SK-N-SH (cell line): ENCODE measurements around the gene TRIM23. TPM values are rescaled to one million over a fixed set of nuclear protein-coding genes. Genes with fewer than 3 reads are reported as not detected.

Source experiments
- ELF1 ChIP-seq: IDR thresholded peaks from 2 replicates; pipeline ENCODE4 v1.4.0; 2012
- GABPA ChIP-seq: IDR thresholded peaks from 2 replicates; pipeline ENCODE4 v1.4.0; 2012; ENCODE audit warnings: low read depth, mild to moderate bottlenecking
- SIN3A ChIP-seq: IDR thresholded peaks from 2 replicates; pipeline ENCODE4 v1.6.1; 2012; ENCODE audit warnings: low read depth, mild to moderate bottlenecking, low read length, moderate library complexity, borderline replicate concordance
- YY1 ChIP-seq: IDR thresholded peaks from 2 replicates; pipeline ENCODE4 v1.4.0; 2012; ENCODE audit warnings: low read depth, mild to moderate bottlenecking
- polyA plus RNA-seq, 3 experiments: library from polyadenylated mRNA; depleted of rRNA; stranded (reverse); fragments of >200 nt; gene quantifications; 2 replicates each; pipeline ENCODE4 v1.2.3, GENCODE V29; 2012
- small RNA-seq, 7 experiments: library from RNA; depleted of rRNA; stranded (forward); fragments of <200 nt; gene quantifications; one replicate each; pipeline ENCODE3, GENCODE V24; 2012
- TF ChIP-seq, protein P1 (sequence below): IDR thresholded peaks from 2 replicates; pipeline ENCODE4 v1.6.1; 2012; ENCODE audit warnings: mild to moderate bottlenecking, low read depth, low read length, moderate library complexity

TRIM23 gene
- polyA plus RNA-seq, 1 of the 3 experiments (the other 2 are of a cell fraction) = 5.6 TPM

DNA sequence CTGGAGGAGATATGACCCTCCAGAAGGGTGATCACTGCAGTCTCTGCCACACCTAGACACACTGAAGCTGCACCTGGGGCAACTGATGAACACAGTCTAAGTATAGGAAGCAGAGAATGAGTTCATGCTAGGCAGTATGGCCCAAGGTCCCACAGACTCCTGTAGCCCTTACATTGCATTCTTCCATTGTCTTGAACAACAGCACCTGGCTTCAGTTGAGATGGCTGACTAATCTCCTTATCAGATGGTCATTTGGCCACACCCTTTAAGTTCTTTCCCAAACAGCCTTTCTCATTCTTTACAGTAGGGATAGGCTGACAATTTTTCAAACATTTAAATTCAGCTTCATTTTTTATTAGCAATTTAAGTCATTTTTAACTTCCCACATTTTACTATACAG, 84.3 kb downstream of the TRIM23 start (continued):
- TF ChIP-seq, protein P1, sequence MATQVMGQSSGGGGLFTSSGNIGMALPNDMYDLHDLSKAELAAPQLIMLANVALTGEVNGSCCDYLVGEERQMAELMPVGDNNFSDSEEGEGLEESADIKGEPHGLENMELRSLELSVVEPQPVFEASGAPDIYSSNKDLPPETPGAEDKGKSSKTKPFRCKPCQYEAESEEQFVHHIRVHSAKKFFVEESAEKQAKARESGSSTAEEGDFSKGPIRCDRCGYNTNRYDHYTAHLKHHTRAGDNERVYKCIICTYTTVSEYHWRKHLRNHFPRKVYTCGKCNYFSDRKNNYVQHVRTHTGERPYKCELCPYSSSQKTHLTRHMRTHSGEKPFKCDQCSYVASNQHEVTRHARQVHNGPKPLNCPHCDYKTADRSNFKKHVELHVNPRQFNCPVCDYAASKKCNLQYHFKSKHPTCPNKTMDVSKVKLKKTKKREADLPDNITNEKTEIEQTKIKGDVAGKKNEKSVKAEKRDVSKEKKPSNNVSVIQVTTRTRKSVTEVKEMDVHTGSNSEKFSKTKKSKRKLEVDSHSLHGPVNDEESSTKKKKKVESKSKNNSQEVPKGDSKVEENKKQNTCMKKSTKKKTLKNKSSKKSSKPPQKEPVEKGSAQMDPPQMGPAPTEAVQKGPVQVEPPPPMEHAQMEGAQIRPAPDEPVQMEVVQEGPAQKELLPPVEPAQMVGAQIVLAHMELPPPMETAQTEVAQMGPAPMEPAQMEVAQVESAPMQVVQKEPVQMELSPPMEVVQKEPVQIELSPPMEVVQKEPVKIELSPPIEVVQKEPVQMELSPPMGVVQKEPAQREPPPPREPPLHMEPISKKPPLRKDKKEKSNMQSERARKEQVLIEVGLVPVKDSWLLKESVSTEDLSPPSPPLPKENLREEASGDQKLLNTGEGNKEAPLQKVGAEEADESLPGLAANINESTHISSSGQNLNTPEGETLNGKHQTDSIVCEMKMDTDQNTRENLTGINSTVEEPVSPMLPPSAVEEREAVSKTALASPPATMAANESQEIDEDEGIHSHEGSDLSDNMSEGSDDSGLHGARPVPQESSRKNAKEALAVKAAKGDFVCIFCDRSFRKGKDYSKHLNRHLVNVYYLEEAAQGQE = no peak
- TF ChIP-seq SIN3A (no peak), YY1 (no peak), ELF1 (no peak), GABPA (no peak)

Small RNA genes lying within 50 kb of the gene (small RNA-seq; reads per million reads assigned to genes)
- 0 reads per million in 7 experiments for gene RNU6-540P

Other genes with a start within 250 kb of the TRIM23 start
- 15.0 and 25.8 TPM in 2 replicates for gene ADAMTS6, start 142.4 kb downstream of the TRIM23 start, polyA plus RNA-seq (2012; rRNA removed)
- gene CENPK, start 61.2 kb downstream of the TRIM23 start, polyA plus RNA-seq (2012; rRNA removed) = 5.4 and 11.3 TPM in 2 replicates
- 6.0 and 6.9 TPM in 2 replicates for gene PPWD1, start 61.0 kb downstream of the TRIM23 start, polyA plus RNA-seq (2012; rRNA removed)
- 2.4 and 3.8 TPM in 2 replicates for gene SHLD3, start 694 bp upstream of the TRIM23 start, polyA plus RNA-seq (2012; rRNA removed)
- gene TRAPPC13, start 694 bp upstream of the TRIM23 start, polyA plus RNA-seq (2012; rRNA removed) = 10.7 and 18.2 TPM in 2 replicates
- 3.5 and 4.9 TPM in 2 replicates for gene SGTB, start 97.8 kb upstream of the TRIM23 start, polyA plus RNA-seq (2012; rRNA removed)
- 17.1 and 20.0 TPM in 2 replicates for gene NLN, start 97.9 kb upstream of the TRIM23 start, polyA plus RNA-seq (2012; rRNA removed)